Measurements from ENCODE around the gene POLN. TPM values are rescaled to one million over a fixed set of nuclear protein-coding genes. Genes with fewer than 3 reads are reported as not detected.
A peak's percentile ranks its signal among the peaks of the same experiment; 100 is the strongest.

The POLN gene
- total RNA-seq, 2 donors from 2014 or later = 2.0 to 3.5 TPM

GRCh38 chr4:2103843-2104547 is 137.9 kb downstream of the POLN start:
- intact Hi-C loops (cut with DNase I) = no loop called here
- DNase-seq (ENCODE audit: low spot score) = no peak

- intact Hi-C loops (cut with DNase I) = no loop called here
- no peak for DNase-seq (ENCODE audit: low spot score)
Measured at GRCh38 chr4:2103127-2103842, 138.6 kb downstream of the POLN start.

GRCh38 chr4:2102045-2102883 is 139.7 kb downstream of the POLN start:
- intact Hi-C loops (cut with DNase I) = no loop called here
- DNase-seq (ENCODE audit: low spot score) = no peak

- intact Hi-C loops (cut with DNase I) = loop anchor here in 1 of 2 donors (1.0 kb wide), 1 partner anchor 27 kb away; no protein-coding TSS in a partner anchor
- no peak for DNase-seq (ENCODE audit: low spot score)
Measured at GRCh38 chr4:2101346-2102044, 140.4 kb downstream of the POLN start.

GRCh38 chr4:2096073-2096609 is 145.8 kb downstream of the POLN start:
- intact Hi-C loops (cut with DNase I) = loop anchor here in 1 of 2 donors (5.0 kb wide), 1 partner anchor 341 kb away; no protein-coding TSS in a partner anchor
- DNase-seq (ENCODE audit: low spot score) = peak; percentile 64

GRCh38 chr4:2095236-2096072 is 146.5 kb downstream of the POLN start:
- DNase-seq (ENCODE audit: low spot score) = peak; percentile 58
- intact Hi-C loops (cut with DNase I) = loop anchor here in 1 of 2 donors (5.0 kb wide), 1 partner anchor 342 kb away; no protein-coding TSS in a partner anchor

GRCh38 chr4:2094545-2094944 is 147.4 kb downstream of the POLN start:
- DNase-seq (ENCODE audit: low spot score) = peak; percentile 47
- intact Hi-C loops (cut with DNase I) = no loop called here

- peak; percentile 61 for DNase-seq (ENCODE audit: low spot score)
- intact Hi-C loops (cut with DNase I) = no loop called here
Measured at GRCh38 chr4:2093265-2093664, 148.7 kb downstream of the POLN start.

- intact Hi-C loops (cut with DNase I) = no loop called here
- DNase-seq (ENCODE audit: low spot score) = peak; percentile 68
Measured at GRCh38 chr4:2092669-2093053, 149.3 kb downstream of the POLN start.

- intact Hi-C loops (cut with DNase I) = no loop called here
Measured at GRCh38 chr4:2091990-2092668, 149.8 kb downstream of the POLN start.

GRCh38 chr4:2090642-2091041 is 151.3 kb downstream of the POLN start:
- intact Hi-C loops (cut with DNase I) = no loop called here
- DNase-seq (ENCODE audit: low spot score) = no peak

More at GRCh38 chr4:2091990-2092668, 149.8 kb downstream of the POLN start:
- DNase-seq (ENCODE audit: low spot score) = peak; percentile 57

GRCh38 chr4:2089222-2089621 is 152.7 kb downstream of the POLN start:
- intact Hi-C loops (cut with DNase I) = no loop called here
- no peak for DNase-seq (ENCODE audit: low spot score)

GRCh38 chr4:2087170-2087569 is 154.8 kb downstream of the POLN start:
- DNase-seq (ENCODE audit: low spot score) = no peak
- intact Hi-C loops (cut with DNase I) = no loop called here

- intact Hi-C loops (cut with DNase I) = no loop called here
Measured at GRCh38 chr4:2085496-2085901, 156.4 kb downstream of the POLN start.

GRCh38 chr4:2084316-2084715 is 157.6 kb downstream of the POLN start:
- peak; percentile 55 for DNase-seq (ENCODE audit: low spot score)
- intact Hi-C loops (cut with DNase I) = no loop called here

More at GRCh38 chr4:2085496-2085901, 156.4 kb downstream of the POLN start:
- peak; percentile 49 for DNase-seq (ENCODE audit: low spot score)

GRCh38 chr4:2083826-2084160 is 158.1 kb downstream of the POLN start:
- DNase-seq (ENCODE audit: low spot score) = peak; percentile 10
- intact Hi-C loops (cut with DNase I) = no loop called here

GRCh38 chr4:2083116-2083825 is 158.7 kb downstream of the POLN start:
- DNase-seq (ENCODE audit: low spot score) = peak; percentile 34
- intact Hi-C loops (cut with DNase I) = no loop called here
